Mucosa of descending colon (tissue), 3 donors: ENCODE measurements around the gene RIPOR1. TPM values are rescaled to one million over a fixed set of nuclear protein-coding genes. Genes with fewer than 3 reads are reported as not detected.

Experiments used
- ATAC-seq: fragments of 200-7000 bp; cut with Tn5 transposase; one replicate; pipeline ENCODE4 v1.9.1; 2020; ENCODE audit warnings: mild to moderate bottlenecking, moderate library complexity
- DNase-seq, 3 donors: peaks; one replicate each; pipeline ENCODE4 v3.0.0-alpha.2; 2020
- H3K36me3 ChIP-seq: fragments of 200-600 bp; one replicate; pipeline ENCODE4 v1.8.0; 2021; ENCODE audit warnings: low read depth, mild to moderate bottlenecking
- H3K4me1 ChIP-seq: fragments of 200-600 bp; one replicate; pipeline ENCODE4 v1.8.0; 2021; ENCODE audit warnings: low read depth, mild to moderate bottlenecking
- H3K4me3 ChIP-seq: fragments of 200-600 bp; one replicate; pipeline ENCODE4 v1.8.0; 2021; ENCODE audit warnings: mild to moderate bottlenecking
- H3K9me3 ChIP-seq: fragments of 200-600 bp; one replicate; pipeline ENCODE4 v1.8.0; 2021; ENCODE audit warnings: mild to moderate bottlenecking
- intact Hi-C, 2 donors: fragments of 100-400 bp; cut with DNase I in 1 of 2; cut with micrococcal nuclease in 1 of 2; formaldehyde crosslinking; loops; one replicate each; pipeline versions ENCODE4 v1.11.0 to v1.11.1; 2022; cut with DNase I, micrococcal nuclease
- total RNA-seq, 3 donors: library from RNA; stranded (reverse); fragmentation: NEBNext Ultra II Directional in 2 of 3; extraction: Animal tissue kit (Norgen Biotek cat#: 25700) in 2 of 3; gene quantifications; one replicate each; pipeline versions ENCODE4 v1.2.1 to v1.2.4, GENCODE V29; 2021 to 2023
- TF ChIP-seq, protein P1 (sequence below): fragments of 200-600 bp; IDR thresholded peaks from one replicate; pipeline ENCODE4 v1.8.0; 2022; ENCODE audit warnings: antibody characterized with exemption, mild to moderate bottlenecking
- donor health status: DM: no; HTN: no; CAD: no; lungs with moderate emphysema.
- donor health status: DM: no; HTN: no; CAD: no.
- donor health status: DM: no; HTN: yes; CAD: no.

RIPOR1 gene
- total RNA-seq, 3 donors from 2014 or later: 10.9 to 74.7 (median 20.5) TPM

DNA sequence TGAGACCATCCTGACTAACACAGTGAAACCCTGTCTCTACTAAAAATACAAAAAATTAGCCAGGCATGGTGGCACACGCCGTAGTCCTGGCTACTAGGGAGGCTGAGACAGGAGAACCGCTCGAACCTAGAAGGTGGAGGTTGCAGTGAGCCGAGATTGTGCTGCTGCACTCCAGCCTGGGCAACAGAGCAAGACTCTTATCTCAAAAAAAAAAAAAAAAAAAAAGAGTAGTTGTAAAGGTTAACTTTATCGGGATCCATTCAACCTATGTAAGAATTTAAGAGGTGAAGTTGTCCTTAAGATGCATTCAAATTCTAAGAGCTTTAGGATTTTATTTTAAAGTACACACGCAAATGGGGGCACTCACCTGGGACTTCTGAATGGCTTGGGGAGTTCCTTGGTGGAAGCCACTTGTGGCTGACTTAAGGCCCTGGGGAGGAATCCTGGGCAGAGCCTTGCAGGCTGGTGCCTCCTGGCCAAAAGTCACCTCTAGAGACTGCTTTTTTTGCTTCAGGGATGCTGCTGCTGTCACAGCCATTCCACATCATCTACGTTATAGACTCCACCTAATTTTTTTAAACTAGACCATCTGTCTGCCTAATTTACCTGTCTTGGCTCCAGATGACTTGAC, 37.0 kb downstream of the RIPOR1 start:
- DNase-seq (no peak), ATAC-seq (no peak)

DNA sequence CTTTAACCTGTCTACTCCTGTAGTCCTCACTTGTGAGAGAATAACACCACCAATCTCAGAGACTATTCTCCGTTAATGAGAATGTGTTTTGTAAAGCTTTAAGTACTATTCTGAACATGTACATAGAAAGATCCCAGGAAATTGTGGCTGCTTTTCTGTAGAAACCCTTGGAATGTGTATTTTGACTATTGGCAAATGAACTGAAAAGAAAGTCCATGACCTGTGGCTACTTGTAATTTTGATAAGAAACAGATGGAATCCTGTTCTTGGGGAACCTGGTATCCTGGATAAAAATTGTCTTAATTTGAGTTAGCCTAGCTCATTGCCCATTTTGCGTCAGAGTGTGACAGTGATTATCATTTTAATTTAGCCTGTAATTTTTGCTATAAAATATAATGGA, 42.8 kb downstream of the RIPOR1 start:
- ATAC-seq (no peak), DNase-seq (no peak)
- no peaks in the 10 kb centered on the region for H3K9me3 ChIP-seq
- H3K36me3 ChIP-seq: no peaks in the 10 kb centered on the region
- TF ChIP-seq, protein P1, sequence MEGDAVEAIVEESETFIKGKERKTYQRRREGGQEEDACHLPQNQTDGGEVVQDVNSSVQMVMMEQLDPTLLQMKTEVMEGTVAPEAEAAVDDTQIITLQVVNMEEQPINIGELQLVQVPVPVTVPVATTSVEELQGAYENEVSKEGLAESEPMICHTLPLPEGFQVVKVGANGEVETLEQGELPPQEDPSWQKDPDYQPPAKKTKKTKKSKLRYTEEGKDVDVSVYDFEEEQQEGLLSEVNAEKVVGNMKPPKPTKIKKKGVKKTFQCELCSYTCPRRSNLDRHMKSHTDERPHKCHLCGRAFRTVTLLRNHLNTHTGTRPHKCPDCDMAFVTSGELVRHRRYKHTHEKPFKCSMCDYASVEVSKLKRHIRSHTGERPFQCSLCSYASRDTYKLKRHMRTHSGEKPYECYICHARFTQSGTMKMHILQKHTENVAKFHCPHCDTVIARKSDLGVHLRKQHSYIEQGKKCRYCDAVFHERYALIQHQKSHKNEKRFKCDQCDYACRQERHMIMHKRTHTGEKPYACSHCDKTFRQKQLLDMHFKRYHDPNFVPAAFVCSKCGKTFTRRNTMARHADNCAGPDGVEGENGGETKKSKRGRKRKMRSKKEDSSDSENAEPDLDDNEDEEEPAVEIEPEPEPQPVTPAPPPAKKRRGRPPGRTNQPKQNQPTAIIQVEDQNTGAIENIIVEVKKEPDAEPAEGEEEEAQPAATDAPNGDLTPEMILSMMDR: no peak
- intact Hi-C loops: no loop called here
- no peaks in the 10 kb centered on the region for H3K4me1 ChIP-seq
- H3K4me3 ChIP-seq: no peak overlapping the region

More for the DNA sequence above, 37.0 kb downstream of the RIPOR1 start:
- no peak overlapping the region for H3K4me3 ChIP-seq
- intact Hi-C loops: no loop called here
- H3K9me3 ChIP-seq: no peaks in the 10 kb centered on the region
- TF ChIP-seq, protein P1: no peak
- peaks cover 20% of the 10 kb centered on the region for H3K4me1 ChIP-seq
- H3K36me3 ChIP-seq: peaks cover 6% of the 10 kb centered on the region

DNA sequence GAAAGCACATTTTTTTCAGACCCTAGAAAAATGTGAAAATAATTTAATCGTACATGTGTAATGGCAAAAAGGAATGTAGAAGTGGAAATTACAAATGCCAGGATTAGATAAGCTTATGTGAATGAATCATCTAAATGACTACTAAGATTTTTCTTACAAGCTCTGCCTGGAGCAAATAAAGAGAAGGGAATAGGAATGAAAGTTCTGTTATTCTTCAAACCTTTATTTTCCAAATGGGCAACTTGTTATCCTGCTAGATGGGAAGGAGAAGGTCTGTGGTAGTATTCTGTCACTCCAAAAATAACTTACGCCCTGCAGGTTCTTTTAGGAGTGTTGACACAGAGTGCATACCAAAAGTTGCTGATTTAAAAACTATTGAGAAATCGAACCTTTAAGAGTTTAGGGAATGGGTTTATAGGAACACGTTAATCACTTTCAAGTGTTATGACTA, 43.4 kb downstream of the RIPOR1 start:
- intact Hi-C loops: no loop called here
- no peaks in the 10 kb centered on the region for H3K36me3 ChIP-seq
- H3K4me1 ChIP-seq: peaks cover 3% of the 10 kb centered on the region
- DNase-seq (no peak), ATAC-seq (no peak)
- TF ChIP-seq, protein P1: no peak
- H3K9me3 ChIP-seq: no peaks in the 10 kb centered on the region
- H3K4me3 ChIP-seq: no peak overlapping the region

DNA sequence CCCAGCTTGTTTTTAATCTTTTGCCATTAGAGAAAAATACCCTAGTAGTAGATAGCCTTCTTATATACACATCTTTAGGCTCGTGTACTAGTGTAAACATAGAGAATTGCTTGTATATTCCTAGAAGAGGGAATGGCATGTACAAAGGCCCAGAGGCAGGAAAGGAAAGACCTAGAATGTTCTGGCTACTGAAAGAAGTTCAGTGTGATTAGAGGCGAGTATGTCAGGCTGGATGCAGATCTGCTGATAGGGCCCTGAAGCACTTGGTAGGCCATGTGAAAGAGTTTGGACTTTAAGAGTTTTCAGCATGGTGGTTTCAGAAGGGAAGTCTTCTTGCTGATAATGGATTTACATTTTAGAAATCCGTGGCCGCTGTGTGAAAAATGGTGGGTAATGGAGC, 51.1 kb downstream of the RIPOR1 start:
- Histone ChIP-seq H3K36me3 (no peaks in the 10 kb centered on the region), H3K4me1 (peaks cover 3% of the 10 kb centered on the region), H3K4me3 (no peak overlapping the region), H3K9me3 (no peaks in the 10 kb centered on the region)
- intact Hi-C loops: no loop called here
- no peak for ATAC-seq
- no peak for DNase-seq
- TF ChIP-seq, protein P1: no peak

DNA sequence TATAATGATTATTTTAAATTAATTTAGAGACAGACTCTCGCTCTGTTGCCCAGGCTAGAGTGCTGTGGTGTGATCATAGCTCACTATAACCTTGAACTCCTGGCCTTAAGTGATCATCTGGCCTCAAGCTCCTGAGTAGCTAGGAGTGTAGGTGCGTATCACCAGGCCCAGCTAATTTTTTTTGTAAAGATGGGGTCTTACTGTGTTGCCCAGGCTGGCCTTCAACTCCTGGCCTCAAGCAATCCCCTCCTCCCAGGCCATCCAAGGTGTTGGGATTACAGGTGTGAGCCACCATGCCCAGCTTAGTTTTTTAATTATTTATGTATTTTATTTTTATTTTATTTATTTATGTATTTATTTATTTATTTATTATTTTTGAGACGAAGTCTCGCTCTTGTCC, 51.6 kb downstream of the RIPOR1 start:
- Histone ChIP-seq H3K4me3 (no peak overlapping the region), H3K9me3 (no peaks in the 10 kb centered on the region), H3K4me1 (peaks cover 3% of the 10 kb centered on the region), H3K36me3 (no peaks in the 10 kb centered on the region)
- DNase-seq: no peak
- no peak for ATAC-seq
- TF ChIP-seq, protein P1: no peak
- intact Hi-C loops: no loop called here

DNA sequence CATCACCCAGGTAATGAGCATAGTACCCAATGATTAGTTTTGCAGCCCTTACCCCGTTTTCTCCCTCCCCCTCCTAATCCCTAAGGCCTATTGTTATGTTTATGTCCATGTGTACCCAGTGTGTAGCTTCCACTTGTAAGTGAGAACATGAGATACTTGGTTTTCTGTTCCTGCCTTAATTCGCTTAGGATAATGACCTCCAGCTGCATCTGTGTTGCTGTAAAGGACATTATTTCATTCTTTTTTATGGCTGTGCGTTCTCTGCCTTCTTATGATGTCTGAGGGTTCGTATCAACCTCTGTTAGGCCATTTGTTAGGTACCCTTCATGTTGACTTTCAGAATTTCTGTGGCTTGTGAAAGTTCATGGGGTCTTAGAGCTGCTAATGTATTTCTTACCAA, 64.7 kb downstream of the RIPOR1 start:
- TF ChIP-seq, protein P1: no peak
- Histone ChIP-seq H3K9me3 (no peaks in the 10 kb centered on the region), H3K36me3 (no peaks in the 10 kb centered on the region), H3K4me1 (no peaks in the 10 kb centered on the region), H3K4me3 (no peak overlapping the region)
- no peak for DNase-seq
- intact Hi-C loops: no loop called here
- no peak for ATAC-seq
